Measurements from ENCODE around the gene DCHS2.
"Not testable (repeated sequence)": the region's sequence is repeated elsewhere in the genome, so short reads cannot be mapped to it uniquely, and the experiment has no call there.

DCHS2 gene

GRCh38 chr4:154230091-154230490, 261.5 kb downstream of the DCHS2 start:
- in situ Hi-C loops (cut with MboI; ENCODE audit: low sequenced_read_pairs): no loop called here

GRCh38 chr4:154222875-154223274, 268.7 kb downstream of the DCHS2 start:
- in situ Hi-C loops (cut with MboI; ENCODE audit: low sequenced_read_pairs): no loop called here

GRCh38 chr4:154218051-154218450, 273.5 kb downstream of the DCHS2 start:
- in situ Hi-C loops (cut with MboI; ENCODE audit: low sequenced_read_pairs): no loop called here

- in situ Hi-C loops (cut with MboI; ENCODE audit: low sequenced_read_pairs): not testable (repeated sequence)
Measured at GRCh38 chr4:154217384-154217783, 274.2 kb downstream of the DCHS2 start.

- in situ Hi-C loops (cut with MboI; ENCODE audit: low sequenced_read_pairs): no loop called here
Measured at GRCh38 chr4:154211506-154211905, 280.1 kb downstream of the DCHS2 start.

GRCh38 chr4:154208424-154208823, 283.2 kb downstream of the DCHS2 start:
- in situ Hi-C loops (cut with MboI; ENCODE audit: low sequenced_read_pairs): no loop called here

GRCh38 chr4:154205471-154205870, 286.1 kb downstream of the DCHS2 start:
- in situ Hi-C loops (cut with MboI; ENCODE audit: low sequenced_read_pairs): no loop called here

- in situ Hi-C loops (cut with MboI; ENCODE audit: low sequenced_read_pairs): no loop called here
Measured at GRCh38 chr4:154194649-154195048, 296.9 kb downstream of the DCHS2 start.

GRCh38 chr4:154192585-154192984, 299.0 kb downstream of the DCHS2 start:
- in situ Hi-C loops (cut with MboI; ENCODE audit: low sequenced_read_pairs): no loop called here

GRCh38 chr4:154189346-154189745, 302.3 kb downstream of the DCHS2 start:
- in situ Hi-C loops (cut with MboI; ENCODE audit: low sequenced_read_pairs): no loop called here

GRCh38 chr4:154186888-154187287, 304.7 kb downstream of the DCHS2 start:
- in situ Hi-C loops (cut with MboI; ENCODE audit: low sequenced_read_pairs): no loop called here

GRCh38 chr4:154186035-154186434, 305.6 kb downstream of the DCHS2 start:
- in situ Hi-C loops (cut with MboI; ENCODE audit: low sequenced_read_pairs): no loop called here

GRCh38 chr4:154184238-154184637, 307.4 kb downstream of the DCHS2 start:
- in situ Hi-C loops (cut with MboI; ENCODE audit: low sequenced_read_pairs): no loop called here

GRCh38 chr4:154183264-154183663, 308.3 kb downstream of the DCHS2 start:
- in situ Hi-C loops (cut with MboI; ENCODE audit: low sequenced_read_pairs): no loop called here
